Measurements from ENCODE around the gene MMP25. TPM values are rescaled to one million over a fixed set of nuclear protein-coding genes. Genes with fewer than 3 reads are reported as not detected.

MMP25 gene
- total RNA-seq, 3 donors from 2014 or later (not counting 1 experiment from before 2014, with no cell fraction given) = 2.0 to 62.2 (median 5.6) TPM

DNA sequence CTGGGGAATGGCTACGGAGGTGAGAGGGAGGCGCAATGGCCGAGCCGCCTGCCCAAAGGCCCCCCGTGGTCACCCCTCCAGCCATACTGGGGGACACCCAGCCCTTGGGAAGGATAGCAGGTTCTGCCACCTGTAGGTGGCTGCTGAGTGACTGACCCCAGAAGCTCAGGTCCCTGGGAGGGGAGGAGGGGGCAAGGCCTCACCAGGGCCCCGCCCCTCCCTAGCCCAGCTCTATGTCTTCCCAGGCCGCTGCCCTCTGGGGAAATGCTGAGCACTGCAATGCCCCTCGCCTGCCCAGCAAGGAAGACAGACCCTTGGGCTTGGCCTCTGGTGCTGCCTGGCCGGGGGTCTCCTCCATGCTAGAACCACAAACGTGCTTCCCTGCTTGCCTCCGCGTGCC, 45.0 kb upstream of the MMP25 start:
- no peak for DNase-seq
- Histone ChIP-seq H3K4me3 (ENCODE audit: low read length) (no peak overlapping the region), H3K27me3 (ENCODE audit: control insufficient read depth, insufficient read depth, low read length) (no peaks in the 10 kb centered on the region), H3K36me3 (ENCODE audit: control insufficient read depth, insufficient read depth, low read length) (no peaks in the 10 kb centered on the region), H3K27ac (ENCODE audit: low read length) (no peak overlapping the region), H3K4me1 (ENCODE audit: control insufficient read depth, insufficient read depth, low read length) (peaks cover 9% of the 10 kb centered on the region), H3K9me3 (ENCODE audit: control insufficient read depth, insufficient read depth, low read length) (no peaks in the 10 kb centered on the region)
- 87% methylated on average over 12 of the region's 12 CpGs for WGBS (ENCODE audit: insufficient coverage)
- TF ChIP-seq, protein P1, sequence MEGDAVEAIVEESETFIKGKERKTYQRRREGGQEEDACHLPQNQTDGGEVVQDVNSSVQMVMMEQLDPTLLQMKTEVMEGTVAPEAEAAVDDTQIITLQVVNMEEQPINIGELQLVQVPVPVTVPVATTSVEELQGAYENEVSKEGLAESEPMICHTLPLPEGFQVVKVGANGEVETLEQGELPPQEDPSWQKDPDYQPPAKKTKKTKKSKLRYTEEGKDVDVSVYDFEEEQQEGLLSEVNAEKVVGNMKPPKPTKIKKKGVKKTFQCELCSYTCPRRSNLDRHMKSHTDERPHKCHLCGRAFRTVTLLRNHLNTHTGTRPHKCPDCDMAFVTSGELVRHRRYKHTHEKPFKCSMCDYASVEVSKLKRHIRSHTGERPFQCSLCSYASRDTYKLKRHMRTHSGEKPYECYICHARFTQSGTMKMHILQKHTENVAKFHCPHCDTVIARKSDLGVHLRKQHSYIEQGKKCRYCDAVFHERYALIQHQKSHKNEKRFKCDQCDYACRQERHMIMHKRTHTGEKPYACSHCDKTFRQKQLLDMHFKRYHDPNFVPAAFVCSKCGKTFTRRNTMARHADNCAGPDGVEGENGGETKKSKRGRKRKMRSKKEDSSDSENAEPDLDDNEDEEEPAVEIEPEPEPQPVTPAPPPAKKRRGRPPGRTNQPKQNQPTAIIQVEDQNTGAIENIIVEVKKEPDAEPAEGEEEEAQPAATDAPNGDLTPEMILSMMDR (IDR thresholded peaks at IDR 0.05) = no peak
- H3K27ac Mint-ChIP-seq = no peak overlapping the region
- ATAC-seq = no peak
- H3K4me1 Mint-ChIP-seq = peaks cover 0 to 5% of the 10 kb centered on the region in 2 donors
- no peak overlapping the region for H3K4me3 Mint-ChIP-seq
- intact Hi-C loops (cut with micrococcal nuclease) = no loop called here
- no peaks in the 10 kb centered on the region for H3K9me3 Mint-ChIP-seq
- peaks cover 0 to 3% of the 10 kb centered on the region in 2 donors for H3K27me3 Mint-ChIP-seq (ENCODE audit: low read depth in 2 of 2)
- no peaks in the 10 kb centered on the region for H3K36me3 Mint-ChIP-seq

DNA sequence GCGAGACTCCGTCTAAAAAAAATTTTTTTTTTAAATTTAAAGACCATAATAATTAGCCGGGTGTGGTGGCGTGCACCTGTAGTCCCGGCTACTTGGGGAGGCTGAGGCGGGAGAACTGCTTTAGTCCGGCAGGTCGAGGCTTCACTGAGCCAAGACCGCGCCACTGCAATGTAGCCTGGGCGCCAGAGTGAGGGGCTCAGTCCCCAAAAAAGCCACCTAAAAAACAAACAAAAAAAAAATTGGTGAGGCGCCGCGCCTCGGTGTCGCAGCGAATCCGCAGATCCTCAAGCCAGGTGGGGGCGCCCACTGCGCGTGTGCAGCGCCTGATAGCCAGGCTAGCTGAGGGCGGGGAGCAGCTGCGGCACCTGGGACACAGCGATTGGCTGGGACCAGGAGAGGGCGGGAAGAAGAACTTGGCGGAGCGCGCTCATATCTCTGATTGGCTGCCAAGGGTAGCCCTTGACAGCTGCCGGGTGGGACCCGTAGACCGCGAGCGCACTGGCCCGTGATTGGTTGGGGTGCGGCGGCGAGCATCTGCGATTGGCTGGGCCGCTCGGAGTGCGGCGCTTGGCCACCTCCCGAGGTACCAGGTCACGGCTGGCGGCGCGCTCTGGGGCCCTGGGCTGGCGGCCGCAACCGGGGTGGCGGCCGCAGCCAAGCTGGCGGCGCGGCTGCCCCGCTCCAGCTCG, 42.6 kb upstream of the MMP25 start:
- H3K4me1 ChIP-seq (ENCODE audit: control insufficient read depth, insufficient read depth, low read length) = peaks cover 29% of the 10 kb centered on the region
- H3K27me3 ChIP-seq (ENCODE audit: control insufficient read depth, insufficient read depth, low read length) = no peaks in the 10 kb centered on the region
- ATAC-seq (peak; percentile 96 to 99 (median 97)), DNase-seq (peak; percentile 90 to 99)
- H3K27ac ChIP-seq (ENCODE audit: low read length) = no peak overlapping the region
- Mint-ChIP-seq H3K36me3 (no peaks in the 10 kb centered on the region), H3K4me3 (peak overlapping the region; percentile 87), H3K27me3 (ENCODE audit: low read depth in 2 of 2) (peaks cover 0 to 3% of the 10 kb centered on the region in 2 donors), H3K9me3 (no peaks in the 10 kb centered on the region), H3K27ac (peak overlapping the region in 1 of 2 donors; percentile 80), H3K4me1 (peaks cover 5 to 24% of the 10 kb centered on the region in 2 donors)
- WGBS (ENCODE audit: insufficient coverage) = 8% methylated on average over 56 of the region's 58 CpGs
- no peaks in the 10 kb centered on the region for H3K9me3 ChIP-seq (ENCODE audit: control insufficient read depth, insufficient read depth, low read length)
- intact Hi-C loops (cut with micrococcal nuclease) = loop anchor here (2.0 kb wide), 1 partner anchor 25 kb away; no protein-coding TSS in a partner anchor
- H3K36me3 ChIP-seq (ENCODE audit: control insufficient read depth, insufficient read depth, low read length) = no peaks in the 10 kb centered on the region
- TF ChIP-seq, protein P1 (IDR thresholded peaks at IDR 0.05) = peak; percentile 12
- H3K4me3 ChIP-seq (ENCODE audit: low read length) = no peak overlapping the region

DNA sequence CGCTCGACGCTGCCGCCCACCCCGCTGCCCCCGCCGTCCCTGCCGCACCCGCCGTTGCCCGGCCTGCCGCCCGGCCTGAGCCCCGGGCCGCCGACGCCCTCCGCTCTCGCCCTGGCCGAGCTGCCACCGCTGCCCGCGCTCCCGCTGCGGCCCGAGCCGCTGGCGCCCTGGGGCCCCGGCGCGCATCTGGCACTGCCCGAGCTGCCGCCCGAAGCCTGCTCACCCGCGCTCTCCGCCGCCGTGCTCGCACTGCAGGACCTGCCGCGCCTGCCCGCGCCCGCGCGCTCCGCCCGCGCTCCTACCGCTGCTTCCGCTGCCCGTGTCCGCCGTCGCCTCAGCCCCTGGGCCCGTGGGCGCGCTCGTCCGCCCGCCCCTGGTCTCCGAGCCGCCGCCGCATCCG, 42.0 kb upstream of the MMP25 start:
- Mint-ChIP-seq H3K9me3 (no peaks in the 10 kb centered on the region), H3K4me3 (peak overlapping the region; percentile 78), H3K27ac (no peak overlapping the region), H3K27me3 (ENCODE audit: low read depth in 2 of 2) (peaks cover 0 to 3% of the 10 kb centered on the region in 2 donors), H3K4me1 (peaks cover 5 to 25% of the 10 kb centered on the region in 2 donors), H3K36me3 (no peaks in the 10 kb centered on the region)
- H3K4me1 ChIP-seq (ENCODE audit: control insufficient read depth, insufficient read depth, low read length) = peaks cover 34% of the 10 kb centered on the region
- H3K4me3 ChIP-seq (ENCODE audit: low read length) = no peak overlapping the region
- DNase-seq (peak in 1 of 2 donors; percentile 39), ATAC-seq (peak; percentile 8 to 10 (median 9))
- intact Hi-C loops (cut with micrococcal nuclease) = loop anchor here (2.0 kb wide), 1 partner anchor 24 kb away; no protein-coding TSS in a partner anchor
- under 1% methylated on average over 67 of the region's 67 CpGs for WGBS (ENCODE audit: insufficient coverage)
- H3K27ac ChIP-seq (ENCODE audit: low read length) = no peak overlapping the region
- no peaks in the 10 kb centered on the region for H3K27me3 ChIP-seq (ENCODE audit: control insufficient read depth, insufficient read depth, low read length)
- no peaks in the 10 kb centered on the region for H3K9me3 ChIP-seq (ENCODE audit: control insufficient read depth, insufficient read depth, low read length)
- no peaks in the 10 kb centered on the region for H3K36me3 ChIP-seq (ENCODE audit: control insufficient read depth, insufficient read depth, low read length)
- TF ChIP-seq, protein P1 (IDR thresholded peaks at IDR 0.05) = no peak

Measured in natural killer cell (primary cell).